Loucy (cell line): ENCODE measurements around the gene SERPINA5.

Experiments used
- EZH2phosphoT487 ChIP-seq: fragments of 200-600 bp; IDR thresholded peaks from 2 replicates; pipeline ENCODE4 v1.6.1; 2018; ENCODE audit warnings: antibody characterized with exemption, mild to moderate bottlenecking, moderate library complexity, borderline replicate concordance
- TF ChIP-seq, protein P1 (sequence below): fragments of 200-600 bp; sonication (generic); conservative IDR thresholded peaks from 2 replicates; pipeline ENCODE4 v1.5.1; 2014; ENCODE audit warnings: mild to moderate bottlenecking, antibody characterized with exemption, low read length

DNA sequence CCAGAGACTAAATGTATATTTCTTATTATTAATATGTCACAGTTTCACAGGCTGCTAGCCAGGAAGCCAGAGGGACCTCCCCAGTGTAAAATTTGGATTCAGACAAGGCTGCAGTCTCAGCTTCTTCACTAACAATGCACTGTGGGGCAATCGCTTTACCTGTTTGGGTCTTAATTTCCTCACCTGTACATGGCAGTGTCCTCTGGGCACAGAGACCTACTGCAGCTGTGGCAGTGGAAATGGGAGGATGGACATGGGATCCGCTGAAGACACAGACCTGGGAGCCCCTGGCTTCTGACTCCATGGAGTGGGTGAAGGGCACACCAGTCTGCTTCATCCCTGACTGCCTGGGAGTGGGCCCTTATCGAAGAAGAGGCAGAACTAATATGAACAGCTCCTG lies 6.9 kb upstream of the SERPINA5 start:
- TF ChIP-seq, protein P1, sequence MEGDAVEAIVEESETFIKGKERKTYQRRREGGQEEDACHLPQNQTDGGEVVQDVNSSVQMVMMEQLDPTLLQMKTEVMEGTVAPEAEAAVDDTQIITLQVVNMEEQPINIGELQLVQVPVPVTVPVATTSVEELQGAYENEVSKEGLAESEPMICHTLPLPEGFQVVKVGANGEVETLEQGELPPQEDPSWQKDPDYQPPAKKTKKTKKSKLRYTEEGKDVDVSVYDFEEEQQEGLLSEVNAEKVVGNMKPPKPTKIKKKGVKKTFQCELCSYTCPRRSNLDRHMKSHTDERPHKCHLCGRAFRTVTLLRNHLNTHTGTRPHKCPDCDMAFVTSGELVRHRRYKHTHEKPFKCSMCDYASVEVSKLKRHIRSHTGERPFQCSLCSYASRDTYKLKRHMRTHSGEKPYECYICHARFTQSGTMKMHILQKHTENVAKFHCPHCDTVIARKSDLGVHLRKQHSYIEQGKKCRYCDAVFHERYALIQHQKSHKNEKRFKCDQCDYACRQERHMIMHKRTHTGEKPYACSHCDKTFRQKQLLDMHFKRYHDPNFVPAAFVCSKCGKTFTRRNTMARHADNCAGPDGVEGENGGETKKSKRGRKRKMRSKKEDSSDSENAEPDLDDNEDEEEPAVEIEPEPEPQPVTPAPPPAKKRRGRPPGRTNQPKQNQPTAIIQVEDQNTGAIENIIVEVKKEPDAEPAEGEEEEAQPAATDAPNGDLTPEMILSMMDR: no peak
- no peak for TF ChIP-seq EZH2phosphoT487
